ENCODE measurements around the gene GPATCH2L.

The GPATCH2L gene

DNA sequence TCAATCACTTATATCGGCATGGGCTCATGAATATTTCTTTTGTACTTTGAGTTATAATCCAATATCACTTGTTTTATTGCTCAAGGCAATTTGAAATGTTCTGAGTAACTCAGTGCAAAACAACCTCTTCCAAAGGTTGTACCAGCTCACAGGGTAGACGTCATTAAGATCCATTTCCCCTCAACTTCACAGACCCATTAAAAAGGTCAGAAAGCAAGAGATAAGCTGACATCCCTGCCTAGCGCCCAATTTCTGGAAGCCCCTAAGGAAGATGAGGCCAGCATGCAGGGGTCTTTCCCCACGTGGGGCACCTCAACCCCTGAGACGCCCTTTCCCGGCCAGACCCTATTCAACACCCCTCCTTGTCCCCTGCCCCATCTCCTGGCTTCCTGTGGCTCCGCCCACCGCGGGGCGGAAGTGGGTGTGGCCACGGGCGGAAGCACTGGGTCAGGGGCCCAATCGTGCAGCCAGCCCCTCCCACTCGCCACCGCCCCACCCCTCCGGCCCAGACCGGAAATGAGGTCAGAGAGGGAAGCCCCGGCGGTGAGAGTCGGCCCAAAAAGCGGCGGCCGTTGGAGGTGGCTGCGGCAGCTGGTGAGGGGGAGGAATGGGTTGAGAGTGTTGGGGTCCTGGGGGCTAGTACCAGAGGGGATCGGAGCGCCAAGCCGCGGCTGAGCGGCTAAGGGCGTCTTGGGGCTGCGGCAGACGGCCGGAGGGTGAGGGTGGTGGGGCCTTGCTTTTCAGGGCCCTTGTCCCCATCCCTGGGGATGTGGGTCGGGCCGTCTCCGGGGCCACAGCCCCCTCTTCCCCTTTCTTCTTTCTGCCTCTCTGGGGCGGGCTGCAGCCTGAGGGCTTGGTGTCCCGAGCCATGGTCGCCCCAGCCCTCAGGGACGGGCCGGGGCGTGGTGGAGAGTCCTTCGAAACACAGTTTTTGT, at the start of gene GPATCH2L:
Gene GPATCH2L (plus strand): TSS at position 525 of the 935 bp plus-strand sequence. CDS start 2,442 bp downstream, outside the sequence.
- TF ChIP-seq, protein P1, sequence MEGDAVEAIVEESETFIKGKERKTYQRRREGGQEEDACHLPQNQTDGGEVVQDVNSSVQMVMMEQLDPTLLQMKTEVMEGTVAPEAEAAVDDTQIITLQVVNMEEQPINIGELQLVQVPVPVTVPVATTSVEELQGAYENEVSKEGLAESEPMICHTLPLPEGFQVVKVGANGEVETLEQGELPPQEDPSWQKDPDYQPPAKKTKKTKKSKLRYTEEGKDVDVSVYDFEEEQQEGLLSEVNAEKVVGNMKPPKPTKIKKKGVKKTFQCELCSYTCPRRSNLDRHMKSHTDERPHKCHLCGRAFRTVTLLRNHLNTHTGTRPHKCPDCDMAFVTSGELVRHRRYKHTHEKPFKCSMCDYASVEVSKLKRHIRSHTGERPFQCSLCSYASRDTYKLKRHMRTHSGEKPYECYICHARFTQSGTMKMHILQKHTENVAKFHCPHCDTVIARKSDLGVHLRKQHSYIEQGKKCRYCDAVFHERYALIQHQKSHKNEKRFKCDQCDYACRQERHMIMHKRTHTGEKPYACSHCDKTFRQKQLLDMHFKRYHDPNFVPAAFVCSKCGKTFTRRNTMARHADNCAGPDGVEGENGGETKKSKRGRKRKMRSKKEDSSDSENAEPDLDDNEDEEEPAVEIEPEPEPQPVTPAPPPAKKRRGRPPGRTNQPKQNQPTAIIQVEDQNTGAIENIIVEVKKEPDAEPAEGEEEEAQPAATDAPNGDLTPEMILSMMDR (IDR thresholded peaks at IDR 0.05; ENCODE audit: control extremely low read depth, extremely low read depth, low read depth, missing control alignments): no peak
- CTCF ChIA-PET: interaction anchor here (0.9 to 1.9 kb wide), 4 partner anchors 49 to 236 kb away, joined by 3 to 5 read pairs (median 4); no protein-coding TSS in a partner anchor
- DNase-seq (ENCODE audit: extremely low spot score): peak; percentile 99
- POLR2A ChIA-PET: interaction anchor here (1.0 kb wide), 1 partner anchor 11 kb away, joined by 4 read pairs; no protein-coding TSS in a partner anchor

DNA sequence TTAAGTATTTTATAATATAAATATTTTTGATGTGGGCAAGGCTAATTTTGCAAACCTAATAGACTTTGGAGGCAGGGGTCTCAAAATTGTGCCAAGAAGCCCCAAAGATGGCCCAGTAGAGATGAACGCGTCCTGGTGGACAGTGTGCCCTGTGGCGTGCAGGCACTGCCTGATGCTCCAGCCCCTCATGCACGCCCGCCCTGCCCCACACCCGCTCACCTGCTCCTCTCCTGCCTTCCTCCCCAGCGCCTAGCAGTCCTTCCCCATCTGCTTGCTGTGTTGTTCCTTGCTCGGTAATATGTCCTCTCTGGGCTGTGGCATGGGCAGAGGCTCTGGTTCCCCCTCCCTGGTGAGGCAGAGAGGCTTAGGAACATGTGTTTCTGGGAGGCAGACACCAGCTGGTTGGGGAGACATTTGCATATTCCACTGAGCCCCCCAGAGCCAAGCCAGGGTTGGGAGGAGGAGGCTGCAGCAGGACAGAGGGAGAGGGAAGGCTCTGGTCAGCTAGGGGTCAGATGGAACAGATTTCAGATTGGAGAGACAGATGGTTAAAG, 46.8 kb upstream of the GPATCH2L start:
- TF ChIP-seq, protein P1 (IDR thresholded peaks at IDR 0.05; ENCODE audit: control extremely low read depth, extremely low read depth, low read depth, missing control alignments): no peak
- CTCF ChIA-PET: no interaction called here
- no peak for DNase-seq (ENCODE audit: extremely low spot score)
- POLR2A ChIA-PET: no interaction called here

DNA sequence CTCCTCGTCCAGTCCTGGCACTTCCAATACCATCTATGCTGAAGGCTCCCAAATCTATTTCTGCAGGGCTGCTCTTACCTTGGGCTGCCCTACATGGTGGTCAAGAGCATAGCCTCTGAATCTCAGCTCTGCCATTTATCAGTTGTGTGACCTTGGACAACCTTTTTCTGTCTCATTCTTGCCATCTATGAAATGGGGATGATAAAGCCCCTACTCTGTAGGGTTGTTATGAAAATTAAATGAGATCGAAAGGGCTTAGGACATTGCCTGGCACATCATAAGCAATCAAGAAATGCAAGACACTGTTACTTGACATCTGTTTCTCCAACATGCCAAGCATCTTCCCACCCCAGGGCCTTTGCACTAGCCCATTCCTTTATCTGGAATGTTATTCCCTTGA, 45.5 kb upstream of the GPATCH2L start:
- ChIA-PET CTCF (no interaction called here), POLR2A (no interaction called here)
- TF ChIP-seq, protein P1 (IDR thresholded peaks at IDR 0.05; ENCODE audit: control extremely low read depth, extremely low read depth, low read depth, missing control alignments): no peak
- DNase-seq (ENCODE audit: extremely low spot score): no peak

DNA sequence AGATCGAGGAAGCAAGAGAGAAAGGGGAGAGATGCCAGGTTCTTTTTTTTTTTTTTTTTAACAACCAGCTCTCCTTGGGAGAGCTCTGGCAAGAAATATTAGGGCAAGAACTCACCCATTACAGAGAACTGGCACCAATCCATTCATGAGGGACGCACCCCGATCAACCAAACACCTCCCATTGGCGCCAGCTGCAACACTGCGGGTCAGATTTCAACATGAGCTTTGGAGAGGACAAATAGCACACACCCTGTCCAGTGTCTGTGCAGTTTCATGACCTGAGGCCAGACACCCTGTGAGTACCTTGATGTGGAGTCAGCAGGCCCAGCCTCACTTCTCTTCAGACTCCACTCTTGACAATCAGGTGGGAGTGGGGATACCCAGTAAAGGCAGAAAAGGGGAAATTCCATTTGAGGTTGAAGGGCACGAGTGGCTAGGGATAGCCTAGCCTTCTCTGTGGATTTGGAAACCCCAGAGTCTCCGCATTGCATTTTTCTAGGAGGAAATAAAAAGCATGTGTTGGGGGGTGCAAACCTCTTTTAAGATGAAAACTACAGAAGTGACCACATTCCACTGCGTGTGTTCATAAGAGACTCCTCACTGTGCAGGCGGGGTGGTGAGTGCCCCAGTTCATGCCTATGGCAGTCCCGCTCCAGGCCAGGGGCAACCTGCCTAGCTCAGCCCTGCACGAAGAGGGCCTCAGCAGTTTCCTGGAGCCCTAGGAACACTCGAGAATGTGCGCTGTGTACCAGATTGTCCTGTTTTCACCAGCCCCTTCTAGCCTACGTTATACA, 42.4 kb upstream of the GPATCH2L start:
- POLR2A ChIA-PET: no interaction called here
- CTCF ChIA-PET: interaction anchor here (3.1 kb wide), 1 partner anchor 243 kb away, joined by 13 read pairs; no protein-coding TSS in a partner anchor
- TF ChIP-seq, protein P1 (IDR thresholded peaks at IDR 0.05; ENCODE audit: control extremely low read depth, extremely low read depth, low read depth, missing control alignments): no peak
- no peak for DNase-seq (ENCODE audit: extremely low spot score)

DNA sequence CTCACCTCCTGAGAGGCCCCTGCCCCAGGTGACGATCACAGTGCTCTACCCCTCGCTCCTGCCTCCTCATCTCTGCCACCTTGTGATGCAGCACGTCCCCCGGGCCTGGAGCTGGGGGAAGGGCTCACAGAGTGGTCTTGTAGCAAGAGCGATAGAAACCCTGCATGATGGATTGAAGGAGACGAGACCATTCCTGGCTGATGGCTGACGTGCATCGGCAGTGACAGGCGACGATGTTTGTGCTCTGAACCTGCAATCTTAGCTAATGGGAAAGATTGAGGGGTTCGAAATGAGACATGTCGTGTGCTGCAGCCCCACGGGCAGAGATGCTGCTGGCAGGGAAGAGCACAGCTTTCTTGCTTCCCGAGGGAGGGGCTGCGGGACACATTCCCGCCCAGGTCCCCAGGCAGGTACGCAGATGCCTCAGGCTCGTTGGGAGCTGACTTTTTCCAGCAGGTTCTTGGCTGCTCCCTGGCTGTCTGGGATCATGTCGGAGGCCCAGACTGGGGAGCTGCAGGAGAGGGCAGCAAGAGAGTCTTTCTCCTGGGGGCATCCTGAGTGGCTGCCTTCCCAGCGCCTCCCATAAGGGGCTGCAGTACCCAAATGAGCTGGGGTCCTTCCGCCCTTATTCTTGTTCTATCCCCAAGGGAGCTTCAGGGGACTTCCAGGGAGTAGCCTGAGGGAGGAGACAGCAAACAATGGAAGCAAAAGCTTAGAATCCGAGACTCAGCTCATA, 38.7 kb upstream of the GPATCH2L start:
- TF ChIP-seq, protein P1 (IDR thresholded peaks at IDR 0.05; ENCODE audit: control extremely low read depth, extremely low read depth, low read depth, missing control alignments): no peak
- DNase-seq (ENCODE audit: extremely low spot score): no peak
- ChIA-PET CTCF (interaction anchor here (1.2 to 1.4 kb wide), 5 partner anchors 11 to 62 kb away, joined by 3 read pairs; no protein-coding TSS in a partner anchor), POLR2A (no interaction called here)

Data from GM10248 (cell line).